Adrenal gland (tissue), 12 donors: ENCODE data around the gene PTPRN2. TPM values are rescaled to one million over a fixed set of nuclear protein-coding genes. Genes with fewer than 3 reads are reported as not detected.

Experiments used
- DNase-seq, 7 donors: peaks; one replicate each; pipeline ENCODE4 v3.0.0-alpha.2; 2019 to 2020
- H3K27ac ChIP-seq, 5 donors: fragments of 200-600 bp; sonication (generic) in 4 of 5; 1 replicate in 3 of 5; 2 replicates in 2 of 5; pipeline versions ENCODE4 v1.5.1 to v1.8.0; 2016 to 2020; ENCODE audit warnings: mild to moderate bottlenecking in 1 of 5
- H3K27me3 ChIP-seq: fragments of 200-600 bp; 2 replicates; pipeline ENCODE4 v1.8.0; 2021
- H3K36me3 ChIP-seq, 2 donors: fragments of 200-600 bp; replicated peaks in 1 of 2; 1 replicate in 1 of 2; 2 replicates in 1 of 2; pipeline versions ENCODE4 v1.5.1 to v1.8.0; 2018 to 2022
- H3K4me1 ChIP-seq, 2 donors: fragments of 200-600 bp; replicated peaks in 1 of 2; 1 replicate in 1 of 2; 2 replicates in 1 of 2; pipeline versions ENCODE4 v1.5.1 to v1.8.0; 2018 to 2021
- H3K4me3 ChIP-seq, 4 donors: fragments of 200-600 bp; sonication (generic) in 3 of 4; one replicate each; pipeline ENCODE4 v1.5.1; 2016 to 2018
- H3K9me3 ChIP-seq, 3 donors: fragments of 200-600 bp; sonication (generic) in 1 of 3; replicated peaks in 1 of 3; 1 replicate in 2 of 3; 2 replicates in 1 of 3; pipeline versions ENCODE4 v1.5.1 to v1.8.0; 2016 to 2021
- POLR2A ChIP-seq, 2 donors: fragments of 450-650 bp; IDR thresholded peaks; one replicate each; pipeline ENCODE4 v1.6.1; 2017; ENCODE audit warnings: antibody characterized with exemption in 2 of 2, mild to moderate bottlenecking in 2 of 2, moderate library complexity in 1 of 2
- WGBS, 4 donors: extraction: QIAGEN DNeasy Blood & Tissue Kit in 2 of 4; methylation state at CpG; one replicate each; pipeline versions ENCODE4 v1.1.5 to v1.1.7; 2013 to 2017; 5-methylcytosine and 5-hydroxymethylcytosine counted together
- intact Hi-C, 2 donors: fragments of 100-400 bp; cut with DNase I; formaldehyde crosslinking; loops; one replicate each; pipeline versions ENCODE4 v1.14.1 to v1.15.0; 2022 to 2023
- polyA plus RNA-seq, 3 donors: library from polyadenylated mRNA; stranded (reverse); fragments of 200-250 nt in 2 of 3; fragments of 350-450 nt in 1 of 3; fragmentation: Illumina TruSeq in 1 of 3; extraction: RNeasy Lipid Tissue Mini Kit (QIAGEN cat#74804) in 1 of 3; gene quantifications; one replicate each; pipeline ENCODE4 v1.2.3, GENCODE V29; 2013 to 2014
- total RNA-seq, 9 donors: library from RNA; depleted of rRNA in 4 of 9; stranded (reverse); fragments of >200 nt in 4 of 9; fragments of 120-200 nt in 1 of 9; fragmentation: NEBNext Ultra II Directional in 1 of 9; extraction: Animal tissue kit (Norgen Biotek cat#: 25700) in 1 of 9; gene quantifications; one replicate each; pipeline versions ENCODE4 v1.1.0 to v1.2.4, GENCODE V29; 2013 to 2023
- TF ChIP-seq, protein P1 (sequence below), 6 experiments: fragments of 450-650 bp in 4 of 6; fragments of 200-600 bp in 2 of 6; sonication (generic) in 1 of 6; IDR thresholded peaks; 1 replicate in 5 of 6; 2 replicates in 1 of 6; pipeline versions ENCODE4 v1.5.1 to v1.8.0; 2016 to 2021; ENCODE audit warnings: antibody characterized with exemption in 6 of 6, mild to moderate bottlenecking in 2 of 6, moderate library complexity in 1 of 6
- donor health status: healthy with polysubstance abuse.
- donor health status: Bipolar disorder and iron deficiency.
- donor health status: DM: yes; HTN: yes; CAD: no.
- donor health status: DM: no; HTN: no; CAD: no.
- donor health status: DM: no; HTN: no; CAD: no.
- donor health status: DM: yes; HTN: yes; CAD: no.

Gene PTPRN2
- total and polyA plus RNA-seq, 12 donors: 2.2 to 16.2 (median 3.4) TPM

DNA sequence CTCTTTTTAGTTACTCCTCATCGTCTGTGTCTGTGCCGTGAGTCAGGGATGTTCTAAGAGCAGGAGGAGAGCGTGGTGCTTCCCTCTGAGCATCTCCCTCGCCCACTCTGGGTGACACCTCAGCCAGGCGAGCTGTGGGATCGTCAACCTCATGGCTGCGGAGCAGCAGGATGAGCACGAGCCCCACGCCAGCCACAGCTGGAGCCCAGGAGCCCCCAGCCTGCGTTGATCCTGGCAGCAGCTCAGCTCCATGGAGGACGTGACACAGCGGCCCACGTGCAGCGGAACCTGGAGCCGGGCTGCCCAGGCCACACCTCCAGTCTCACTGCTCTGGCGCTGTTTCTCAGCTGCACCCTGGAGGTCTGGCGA is 512.0 kb downstream of the PTPRN2 start:
- DNase-seq: no peak
- intact Hi-C loops: no loop called here
- H3K4me3 ChIP-seq: no peak overlapping the region
- no peak overlapping the region for H3K27ac ChIP-seq
- H3K9me3 ChIP-seq: no peaks in the 10 kb centered on the region
- H3K4me1 ChIP-seq: no peaks in the 10 kb centered on the region
- 78 to 95% (median 85%) methylated on average over 9 to 17 of the region's 17 CpGs for WGBS, 4 donors
- H3K36me3 ChIP-seq: no peaks in the 10 kb centered on the region
- TF ChIP-seq, protein P1, sequence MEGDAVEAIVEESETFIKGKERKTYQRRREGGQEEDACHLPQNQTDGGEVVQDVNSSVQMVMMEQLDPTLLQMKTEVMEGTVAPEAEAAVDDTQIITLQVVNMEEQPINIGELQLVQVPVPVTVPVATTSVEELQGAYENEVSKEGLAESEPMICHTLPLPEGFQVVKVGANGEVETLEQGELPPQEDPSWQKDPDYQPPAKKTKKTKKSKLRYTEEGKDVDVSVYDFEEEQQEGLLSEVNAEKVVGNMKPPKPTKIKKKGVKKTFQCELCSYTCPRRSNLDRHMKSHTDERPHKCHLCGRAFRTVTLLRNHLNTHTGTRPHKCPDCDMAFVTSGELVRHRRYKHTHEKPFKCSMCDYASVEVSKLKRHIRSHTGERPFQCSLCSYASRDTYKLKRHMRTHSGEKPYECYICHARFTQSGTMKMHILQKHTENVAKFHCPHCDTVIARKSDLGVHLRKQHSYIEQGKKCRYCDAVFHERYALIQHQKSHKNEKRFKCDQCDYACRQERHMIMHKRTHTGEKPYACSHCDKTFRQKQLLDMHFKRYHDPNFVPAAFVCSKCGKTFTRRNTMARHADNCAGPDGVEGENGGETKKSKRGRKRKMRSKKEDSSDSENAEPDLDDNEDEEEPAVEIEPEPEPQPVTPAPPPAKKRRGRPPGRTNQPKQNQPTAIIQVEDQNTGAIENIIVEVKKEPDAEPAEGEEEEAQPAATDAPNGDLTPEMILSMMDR (IDR thresholded peaks at IDR 0.05): no peak
- no peak for TF ChIP-seq POLR2A (IDR thresholded peaks at IDR 0.05)
- H3K27me3 ChIP-seq: no peaks in the 10 kb centered on the region

DNA sequence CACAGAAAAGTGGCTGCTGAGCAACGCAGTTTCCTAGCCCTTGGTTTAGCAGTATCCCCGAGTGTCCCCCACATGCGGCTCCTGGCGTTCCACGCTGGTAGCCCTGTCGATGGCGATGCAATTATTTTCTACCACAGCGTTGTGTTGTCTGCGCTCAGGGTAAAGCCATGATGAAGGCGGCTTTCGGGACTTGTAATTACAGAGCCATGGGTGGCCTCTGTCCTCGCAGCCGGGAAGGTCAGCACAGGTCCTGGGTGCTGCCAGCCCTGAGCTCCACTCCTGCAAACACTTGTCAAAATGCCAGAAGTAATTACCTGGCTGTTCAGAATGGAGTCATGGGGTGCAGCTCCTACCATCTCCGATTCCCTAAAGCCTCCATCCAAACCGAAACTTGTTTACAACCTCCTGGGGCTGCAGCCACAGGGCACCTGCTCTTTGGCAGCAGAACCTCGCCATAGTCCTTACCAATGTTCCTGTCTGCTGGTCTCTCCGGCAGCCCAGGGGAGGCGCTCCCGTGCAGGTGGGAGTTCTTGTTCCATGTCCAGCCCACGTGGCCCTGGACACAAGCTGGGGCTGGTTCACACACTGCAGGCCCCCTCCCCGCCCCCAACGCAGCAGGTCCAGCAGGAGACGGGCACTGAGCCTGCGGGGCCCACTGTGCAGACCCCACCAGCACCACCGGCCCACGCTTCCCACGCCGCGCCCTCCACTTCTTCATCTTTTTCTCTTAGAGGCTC is 512.6 kb downstream of the PTPRN2 start:
- H3K4me1 ChIP-seq: no peaks in the 10 kb centered on the region
- H3K36me3 ChIP-seq: no peaks in the 10 kb centered on the region
- H3K27me3 ChIP-seq: no peaks in the 10 kb centered on the region
- H3K27ac ChIP-seq: no peak overlapping the region
- H3K4me3 ChIP-seq: no peak overlapping the region
- DNase-seq: no peak
- H3K9me3 ChIP-seq: no peaks in the 10 kb centered on the region
- WGBS, 4 donors: 82 to 88% (median 86%) methylated on average over 27 to 29 of the region's 29 CpGs
- TF ChIP-seq, protein P1 (IDR thresholded peaks at IDR 0.05): no peak
- intact Hi-C loops: no loop called here

DNA sequence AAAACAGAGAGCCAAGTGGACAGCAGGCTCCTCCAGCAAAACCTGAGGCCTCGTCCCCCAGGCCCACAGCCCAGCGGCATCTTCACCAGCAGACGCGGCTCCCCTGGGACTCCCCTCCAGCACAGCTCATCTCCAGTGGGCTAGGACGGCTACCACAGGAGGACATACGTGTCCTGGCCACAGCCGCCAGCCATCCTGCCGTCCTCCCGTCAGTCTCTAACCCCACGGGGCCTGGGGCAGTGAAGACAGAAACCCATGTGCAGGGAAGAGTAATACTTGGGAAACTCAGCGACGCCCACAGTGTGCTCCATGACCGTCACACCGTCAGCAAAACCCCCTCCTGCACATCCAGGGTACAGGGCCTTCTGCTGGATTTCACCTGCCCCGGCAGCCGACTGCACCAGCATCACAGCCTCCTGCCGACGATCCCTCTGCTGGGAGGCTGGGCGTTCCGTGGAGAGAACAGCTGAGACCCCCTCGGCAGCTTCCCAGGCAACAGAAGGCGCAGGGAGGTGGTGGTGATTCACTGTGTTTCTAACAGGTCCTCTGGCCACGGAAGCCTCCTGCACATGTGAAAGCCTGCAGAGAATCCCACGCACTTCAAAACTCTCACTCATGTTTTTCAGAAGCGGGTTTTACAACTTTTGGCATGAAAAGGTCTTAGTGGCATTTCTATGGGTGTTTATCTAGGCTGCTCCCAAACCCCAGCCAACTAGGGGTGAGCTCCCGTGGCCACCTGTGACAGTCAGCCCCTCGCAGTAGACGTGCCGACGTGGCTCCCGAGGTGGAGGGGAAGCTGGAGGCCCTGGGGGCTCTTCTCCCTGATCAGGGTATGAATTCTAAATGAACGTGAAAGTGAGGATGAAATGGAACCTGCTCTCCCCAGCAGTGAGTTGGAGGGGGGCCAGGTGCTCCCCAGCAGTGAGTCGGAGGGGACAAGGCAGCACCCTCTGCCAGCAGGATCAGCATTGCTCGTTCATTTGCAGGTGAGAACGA is 513.5 kb downstream of the PTPRN2 start:
- TF ChIP-seq, protein P1 (IDR thresholded peaks at IDR 0.05): no peak
- TF ChIP-seq POLR2A (IDR thresholded peaks at IDR 0.05): no peak
- H3K9me3 ChIP-seq: no peaks in the 10 kb centered on the region
- H3K4me3 ChIP-seq: no peak overlapping the region
- intact Hi-C loops: no loop called here
- no peaks in the 10 kb centered on the region for H3K27me3 ChIP-seq
- no peak for DNase-seq
- 80 to 87% (median 84%) methylated on average over 31 to 35 of the region's 35 CpGs for WGBS, 4 donors
- H3K27ac ChIP-seq: no peak overlapping the region
- no peaks in the 10 kb centered on the region for H3K4me1 ChIP-seq
- no peaks in the 10 kb centered on the region for H3K36me3 ChIP-seq

DNA sequence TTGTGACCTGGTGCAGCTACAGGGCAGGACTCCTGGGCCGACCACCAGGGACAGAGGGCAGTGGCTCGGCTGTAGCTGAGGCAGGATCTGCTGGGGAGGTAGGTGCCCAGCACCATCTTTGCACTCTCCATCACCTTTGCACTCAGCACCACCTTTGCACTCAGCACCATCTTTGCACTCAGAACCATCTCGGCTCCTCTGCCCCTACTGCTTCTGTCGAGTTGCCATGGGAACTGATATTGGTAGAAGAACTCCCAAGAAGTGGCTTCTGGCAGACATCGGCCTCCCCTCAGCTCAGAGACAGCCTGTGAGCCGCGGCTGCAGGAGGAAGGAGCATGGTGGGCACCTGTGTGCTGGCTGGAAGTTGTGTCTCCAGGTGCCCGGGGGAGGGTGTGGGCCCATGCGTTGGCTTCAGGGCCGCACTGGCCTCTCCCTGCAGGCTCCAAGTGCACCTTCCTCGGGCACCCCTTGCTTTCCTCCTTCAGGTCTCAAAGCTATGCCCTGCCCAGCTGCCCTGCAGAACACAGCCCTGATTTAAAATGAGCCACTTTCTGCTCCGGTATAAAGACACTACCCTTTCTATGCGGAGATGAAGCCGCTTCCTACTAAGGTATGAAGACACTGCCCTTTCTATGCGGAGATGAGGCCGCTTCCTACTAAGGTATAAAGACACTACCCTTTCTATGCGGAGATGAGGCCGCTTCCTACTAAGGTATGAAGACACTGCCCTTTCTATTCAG is 514.5 kb downstream of the PTPRN2 start:
- 88 to 92% (median 90%) methylated on average over 14 to 18 of the region's 18 CpGs for WGBS, 4 donors
- Histone ChIP-seq H3K9me3 (no peaks in the 10 kb centered on the region), H3K27ac (no peak overlapping the region), H3K27me3 (no peaks in the 10 kb centered on the region), H3K4me1 (no peaks in the 10 kb centered on the region), H3K36me3 (no peaks in the 10 kb centered on the region), H3K4me3 (no peak overlapping the region)
- TF ChIP-seq POLR2A (IDR thresholded peaks at IDR 0.05): no peak
- TF ChIP-seq, protein P1 (IDR thresholded peaks at IDR 0.05): no peak
- intact Hi-C loops: no loop called here
- DNase-seq: no peak
